Peyer's patch (tissue), 4 donors: ENCODE measurements around the gene ADAT1.

ENCODE experiments used
- POLR2A ChIP-seq, 2 donors: fragments of 450-650 bp; IDR thresholded peaks; one replicate each; pipeline ENCODE4 v1.5.1; 2017; ENCODE audit warnings: antibody characterized with exemption in 2 of 2, mild to moderate bottlenecking in 2 of 2, moderate library complexity in 2 of 2
- TF ChIP-seq, protein P1 (sequence below), 6 experiments: fragments of 450-650 bp in 4 of 6; fragments of 200-600 bp in 2 of 6; sonication (generic) in 1 of 6; IDR thresholded peaks; one replicate each; pipeline ENCODE4 v1.5.1; 2017 to 2019; ENCODE audit warnings: antibody characterized with exemption in 6 of 6, mild to moderate bottlenecking in 3 of 6, moderate library complexity in 1 of 6

DNA sequence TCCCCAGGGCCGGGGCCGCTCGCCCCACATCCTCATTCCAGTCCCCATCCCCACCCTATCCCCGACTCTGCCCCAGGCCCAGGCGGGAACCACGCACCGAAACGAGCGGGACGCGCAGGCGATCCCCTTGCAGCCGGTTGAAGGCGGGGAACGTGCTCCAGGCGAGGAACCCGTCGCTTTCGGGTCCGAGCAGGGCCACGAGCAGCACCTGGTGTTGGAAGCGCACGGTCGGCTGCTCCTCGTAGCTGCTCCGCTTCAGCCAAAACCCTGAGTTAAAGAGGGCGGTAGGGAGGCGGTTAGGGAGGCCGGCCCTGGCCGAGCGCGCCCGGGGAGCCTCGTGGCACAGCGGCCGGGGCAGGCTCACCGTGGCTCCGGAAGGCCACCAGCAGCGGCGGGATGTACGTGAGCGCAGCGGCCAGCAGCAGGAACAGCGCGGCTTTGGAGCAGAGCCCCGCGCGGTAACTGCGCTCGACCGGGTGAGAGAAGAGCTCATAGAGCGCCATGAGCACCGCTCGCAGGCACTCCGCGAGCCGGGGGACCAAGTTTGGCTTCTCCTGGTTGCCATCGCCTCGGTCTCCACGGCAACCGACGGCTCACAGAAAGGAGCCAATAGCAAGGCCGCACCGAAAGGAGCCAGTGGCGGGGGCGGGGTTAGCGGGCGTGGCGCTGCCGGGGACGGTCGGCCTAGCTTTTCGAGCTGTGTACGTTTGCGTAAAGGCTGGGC, 67.2 kb downstream of the ADAT1 start, which contains the start of gene TMEM231:
- TF ChIP-seq, protein P1, sequence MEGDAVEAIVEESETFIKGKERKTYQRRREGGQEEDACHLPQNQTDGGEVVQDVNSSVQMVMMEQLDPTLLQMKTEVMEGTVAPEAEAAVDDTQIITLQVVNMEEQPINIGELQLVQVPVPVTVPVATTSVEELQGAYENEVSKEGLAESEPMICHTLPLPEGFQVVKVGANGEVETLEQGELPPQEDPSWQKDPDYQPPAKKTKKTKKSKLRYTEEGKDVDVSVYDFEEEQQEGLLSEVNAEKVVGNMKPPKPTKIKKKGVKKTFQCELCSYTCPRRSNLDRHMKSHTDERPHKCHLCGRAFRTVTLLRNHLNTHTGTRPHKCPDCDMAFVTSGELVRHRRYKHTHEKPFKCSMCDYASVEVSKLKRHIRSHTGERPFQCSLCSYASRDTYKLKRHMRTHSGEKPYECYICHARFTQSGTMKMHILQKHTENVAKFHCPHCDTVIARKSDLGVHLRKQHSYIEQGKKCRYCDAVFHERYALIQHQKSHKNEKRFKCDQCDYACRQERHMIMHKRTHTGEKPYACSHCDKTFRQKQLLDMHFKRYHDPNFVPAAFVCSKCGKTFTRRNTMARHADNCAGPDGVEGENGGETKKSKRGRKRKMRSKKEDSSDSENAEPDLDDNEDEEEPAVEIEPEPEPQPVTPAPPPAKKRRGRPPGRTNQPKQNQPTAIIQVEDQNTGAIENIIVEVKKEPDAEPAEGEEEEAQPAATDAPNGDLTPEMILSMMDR (IDR thresholded peaks at IDR 0.05), result peak in 1 of 6 experiments; percentile 7
- TF ChIP-seq POLR2A (IDR thresholded peaks at IDR 0.05), result no peak
